K562 (cell line): ENCODE measurements around the gene SERPINA12. TPM values are rescaled to one million over a fixed set of nuclear protein-coding genes. Genes with fewer than 3 reads are reported as not detected.

Experiments
- ATAC-seq: fragments of 200-7000 bp; cut with Tn5 transposase; 3 replicates; pipeline ENCODE4 v1.9.1; 2020; ENCODE audit warnings: moderate library complexity
- BruUV-seq: library from RNA; stranded (reverse); fragments of 400-500 nt; replicated peaks from 2 replicates; lab custom pipeline; 2021; lab: Mats Ljungman, UMichigan
- CTCF ChIA-PET: fragments of 300-600 bp; formaldehyde crosslinking; extraction: SDS; loops from one replicate; lab custom pipeline; 2021; ENCODE audit warnings: low intra/inter-chr PET ratio; lab: Yijun Ruan, JAX
- POLR2A ChIA-PET: fragments of 300-600, 350-650 bp; sonication (Branson Sonifier 250); formaldehyde crosslinking; extraction: SDS; loops from one replicate; lab custom pipeline; 2021; ENCODE audit warnings: antibody characterized with exemption, inconsistent platforms; lab: Yijun Ruan, JAX
- DNase-seq, 4 experiments: peaks; one replicate each; pipeline versions ENCODE4 v3.0.0 to v3.0.0-alpha.2; 2011 to 2018; ENCODE audit warnings: low spot score in 3 of 4, mixed read lengths in 3 of 4; ENCODE audit errors: extremely low read depth in 1 of 4
- FAIRE-seq: peaks from 2 replicates; lab custom pipeline; 2011; peaks lifted over from hg19 to GRCh38; lab: Jason Lieb, UNC
- H2AFZ ChIP-seq: 2 replicates; pipeline ENCODE4 v1.6.0; 2011; ENCODE audit warnings: low read depth, low read length, control low read depth, inconsistent platforms
- H3K27ac ChIP-seq: fragments of 200-600 bp; 3 replicates; pipeline ENCODE4 v1.8.0; 2011; ENCODE audit warnings: low read depth, mild to moderate bottlenecking, control low read depth, inconsistent platforms, low read length, moderate library complexity, mixed read lengths; ENCODE audit errors: extremely low read depth
- H3K27me3 ChIP-seq, 2 experiments: fragments of 300-600 bp in 1 of 2; 2 replicates in 1 of 2; 3 replicates in 1 of 2; pipeline versions ENCODE4 v1.6.0 to v1.8.0; 2011; ENCODE audit warnings: inconsistent platforms in 2 of 2, low read length in 2 of 2, mild to moderate bottlenecking in 1 of 2, mixed read lengths in 1 of 2, moderate library complexity in 1 of 2; ENCODE audit not compliant: control insufficient read depth in 2 of 2, insufficient read depth in 2 of 2
- H3K36me3 ChIP-seq: fragments of 300-600 bp; 3 replicates; pipeline ENCODE4 v1.8.0; 2011; ENCODE audit warnings: mild to moderate bottlenecking, low read length, inconsistent platforms; ENCODE audit not compliant: control insufficient read depth, insufficient read depth
- H3K4me1 ChIP-seq, 2 experiments: fragments of 200-600 bp in 1 of 2; replicated peaks in 1 of 2; 2 replicates in 1 of 2; 3 replicates in 1 of 2; pipeline versions ENCODE4 v1.5.1 to v1.8.0; 2011; ENCODE audit warnings: inconsistent platforms in 2 of 2, low read length in 2 of 2, mild to moderate bottlenecking in 1 of 2, mixed read lengths in 1 of 2, moderate library complexity in 1 of 2; ENCODE audit not compliant: control insufficient read depth in 2 of 2, insufficient read depth in 2 of 2
- H3K4me2 ChIP-seq: 2 replicates; pipeline ENCODE4 v1.6.1; 2011; ENCODE audit warnings: low read length, control low read depth, inconsistent platforms, mixed read lengths; ENCODE audit not compliant: insufficient read depth
- H3K4me3 ChIP-seq: fragments of 200-600 bp; sonication (generic), shearing (Covaris generic); 2 replicates; pipeline ENCODE4 v1.5.1; 2016; ENCODE audit warnings: control low read depth, inconsistent platforms
- H3K79me2 ChIP-seq: fragments of 200-600 bp; 3 replicates; pipeline ENCODE4 v1.8.0; 2011; ENCODE audit warnings: low read length, inconsistent platforms; ENCODE audit not compliant: control insufficient read depth, insufficient read depth
- H3K9ac ChIP-seq, 2 experiments: 2 replicates each; pipeline versions ENCODE4 v1.6.0 to v1.6.1; 2011; ENCODE audit warnings: low read depth in 2 of 2, low read length in 2 of 2, control low read depth in 1 of 2, inconsistent platforms in 1 of 2, mild to moderate bottlenecking in 1 of 2, mixed read lengths in 1 of 2; ENCODE audit not compliant: insufficient read depth in 1 of 2
- H3K9me1 ChIP-seq: one replicate; pipeline ENCODE4 v1.6.0; 2011; ENCODE audit warnings: inconsistent platforms, mild to moderate bottlenecking, low read length, moderate library complexity; ENCODE audit not compliant: control insufficient read depth, insufficient read depth
- H3K9me3 ChIP-seq: replicated peaks from 2 replicates; pipeline ENCODE4 v1.5.1; 2011; ENCODE audit warnings: low read depth, low read length, inconsistent platforms; ENCODE audit not compliant: control insufficient read depth, insufficient read depth
- H4K20me1 ChIP-seq: replicated peaks from 2 replicates; pipeline ENCODE4 v1.6.1; 2011; ENCODE audit warnings: low read length, inconsistent platforms, mixed read lengths; ENCODE audit not compliant: control insufficient read depth, insufficient read depth
- CBX8 ChIP-seq: fragments of 200-600 bp; sonication (generic); IDR thresholded peaks from 2 replicates; pipeline ENCODE4 v1.6.1; 2012; ENCODE audit warnings: borderline replicate concordance, mixed run types, low read depth, mild to moderate bottlenecking, moderate library complexity, mixed read lengths, low read length, control low read depth, inconsistent platforms; ENCODE audit not compliant: poor library complexity, severe bottlenecking; ENCODE audit errors: extremely low read depth
- SREBF1 ChIP-seq: fragments of 150-350 bp; IDR thresholded peaks from 2 replicates; pipeline ENCODE4 v1.6.1; 2014; ENCODE audit warnings: antibody characterized with exemption, low read depth, low read length, borderline replicate concordance
- WGBS: fragments of 100-300 bp; shearing (Covaris generic); methylation state at CpG from one replicate; pipeline ENCODE4 v1.1.6; 2016; ENCODE audit warnings: low coverage, mixed read lengths; ENCODE audit not compliant: insufficient coverage; ENCODE audit errors: missing lambda C conversion rate; 5-methylcytosine and 5-hydroxymethylcytosine counted together
- in situ Hi-C: fragments of 300-500 bp; cut with MboI; formaldehyde crosslinking; loops from 4 replicates; pipeline ENCODE4 v1.15.0; 2018; ENCODE audit warnings: inconsistent platforms, mixed read lengths
- intact Hi-C: fragments of 100-400 bp; cut with micrococcal nuclease; formaldehyde crosslinking; loops from 2 replicates; pipeline ENCODE4 v1.14.2; 2022
- polyA plus RNA-seq, 8 experiments: library from polyadenylated mRNA; depleted of rRNA in 4 of 8; stranded (reverse) in 5 of 8; unstranded in 3 of 8; fragments of >200 nt; fragmentation: Nextera tagmentation in 2 of 8; fragmentation: Illumina TruSeq in 1 of 8; extraction: Ambion mirVana in 2 of 8; extraction: Trizol in 1 of 8; gene quantifications; 2 replicates each; pipeline versions ENCODE4 v1.2.1 to v1.2.3, GENCODE V29; 2011 to 2014; ENCODE audit warnings: inconsistent platforms in 1 of 8, missing spikeins in 1 of 8
- total RNA-seq, 7 experiments: library from RNA; depleted of rRNA in 6 of 7; stranded (reverse); fragments of >200 nt in 6 of 7; fragmentation: Illumina TruSeq in 2 of 7; extraction: Trizol in 2 of 7; gene quantifications; 2 replicates each; pipeline versions ENCODE4 v1.2.1 to v1.2.3, GENCODE V29; 2011 to 2021; ENCODE audit warnings: low replicate concordance in 1 of 7
- TF ChIP-seq, protein P1 (sequence below): fragments of 250-450 bp; sonication (Bioruptor Pico); IDR thresholded peaks from 2 replicates; pipeline ENCODE4 v1.8.0; 2022; ENCODE audit warnings: inconsistent platforms, mild to moderate bottlenecking, moderate library complexity, borderline replicate concordance
- TF ChIP-seq, protein P2 (sequence below): fragments of 450-650 bp; conservative IDR thresholded peaks from 2 replicates; pipeline ENCODE4 v1.6.1; 2016; ENCODE audit warnings: missing genetic modification characterization, low read depth, mild to moderate bottlenecking, control low read depth, missing compliant biosample characterization

The SERPINA12 gene
- total and polyA plus RNA-seq, 9 of the 15 experiments (the other 6 are each of a cell fraction or from before 2014, with no cell fraction given), result not detected

DNA sequence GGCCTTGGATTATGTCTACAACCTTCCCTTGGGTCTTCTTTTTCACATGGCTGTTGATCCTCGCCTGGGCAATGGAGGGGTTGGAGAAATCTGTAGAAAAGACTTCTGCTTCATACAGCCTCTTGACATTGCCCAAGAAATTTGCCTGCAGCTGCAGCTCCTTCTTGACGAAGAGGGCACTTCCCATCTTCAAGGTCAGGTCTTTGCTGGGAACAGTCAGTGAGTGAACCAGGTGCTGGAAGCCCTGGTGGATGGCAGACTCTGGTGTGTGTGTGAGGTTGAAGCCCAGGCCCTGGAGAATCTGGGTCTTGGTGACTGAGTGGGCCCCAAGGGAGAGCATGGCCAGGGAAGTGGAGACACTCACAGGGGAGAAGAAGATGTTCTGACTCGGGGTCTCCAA, 40.0 kb downstream of the SERPINA12 start:
- no peak overlapping the region for H3K9ac ChIP-seq
- WGBS, result 4% methylated on average over 3 of the region's 3 CpGs
- DNase-seq (no peak), FAIRE-seq (no peak), ATAC-seq (no peak)
- CTCF ChIA-PET, result no interaction called here
- in situ Hi-C loops (no loop called here), intact Hi-C loops (no loop called here)
- no peaks in the 10 kb centered on the region for H3K27me3 ChIP-seq
- BruUV-seq, result no TSS peak
- H3K9me1 ChIP-seq, result no peaks in the 10 kb centered on the region
- no peak overlapping the region for H3K4me2 ChIP-seq
- H3K36me3 ChIP-seq, result no peaks in the 10 kb centered on the region
- H4K20me1 ChIP-seq, result no peaks in the 10 kb centered on the region
- H3K79me2 ChIP-seq, result no peaks in the 10 kb centered on the region
- no peaks in the 10 kb centered on the region for H3K4me1 ChIP-seq
- POLR2A ChIA-PET, result no interaction called here
- H3K27ac ChIP-seq, result no peak overlapping the region
- no peak overlapping the region for H3K4me3 ChIP-seq
- no peak overlapping the region for H2AFZ ChIP-seq
- no peaks in the 10 kb centered on the region for H3K9me3 ChIP-seq
- TF ChIP-seq CBX8 (no peak), SREBF1 (no peak)
- TF ChIP-seq, protein P1, sequence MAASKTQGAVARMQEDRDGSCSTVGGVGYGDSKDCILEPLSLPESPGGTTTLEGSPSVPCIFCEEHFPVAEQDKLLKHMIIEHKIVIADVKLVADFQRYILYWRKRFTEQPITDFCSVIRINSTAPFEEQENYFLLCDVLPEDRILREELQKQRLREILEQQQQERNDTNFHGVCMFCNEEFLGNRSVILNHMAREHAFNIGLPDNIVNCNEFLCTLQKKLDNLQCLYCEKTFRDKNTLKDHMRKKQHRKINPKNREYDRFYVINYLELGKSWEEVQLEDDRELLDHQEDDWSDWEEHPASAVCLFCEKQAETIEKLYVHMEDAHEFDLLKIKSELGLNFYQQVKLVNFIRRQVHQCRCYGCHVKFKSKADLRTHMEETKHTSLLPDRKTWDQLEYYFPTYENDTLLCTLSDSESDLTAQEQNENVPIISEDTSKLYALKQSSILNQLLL (CRISPR knock-in tag), result no peak
- TF ChIP-seq, protein P2, sequence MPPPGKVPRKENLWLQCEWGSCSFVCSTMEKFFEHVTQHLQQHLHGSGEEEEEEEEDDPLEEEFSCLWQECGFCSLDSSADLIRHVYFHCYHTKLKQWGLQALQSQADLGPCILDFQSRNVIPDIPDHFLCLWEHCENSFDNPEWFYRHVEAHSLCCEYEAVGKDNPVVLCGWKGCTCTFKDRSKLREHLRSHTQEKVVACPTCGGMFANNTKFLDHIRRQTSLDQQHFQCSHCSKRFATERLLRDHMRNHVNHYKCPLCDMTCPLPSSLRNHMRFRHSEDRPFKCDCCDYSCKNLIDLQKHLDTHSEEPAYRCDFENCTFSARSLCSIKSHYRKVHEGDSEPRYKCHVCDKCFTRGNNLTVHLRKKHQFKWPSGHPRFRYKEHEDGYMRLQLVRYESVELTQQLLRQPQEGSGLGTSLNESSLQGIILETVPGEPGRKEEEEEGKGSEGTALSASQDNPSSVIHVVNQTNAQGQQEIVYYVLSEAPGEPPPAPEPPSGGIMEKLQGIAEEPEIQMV (tag), result no peak
- TF ChIP-seq, all 486 proteins: peak for 0
